DND-41 (cell line): ENCODE measurements around the gene FOXD2.

Experiments used
- EZH2 ChIP-seq: IDR thresholded peaks from 3 replicates; pipeline ENCODE4 v1.6.1; 2012; ENCODE audit warnings: borderline replicate concordance, low read depth, mild to moderate bottlenecking, moderate library complexity, low read length, inconsistent platforms; ENCODE audit not compliant: severe bottlenecking
- TF ChIP-seq, protein P1 (sequence below): IDR thresholded peaks from 2 replicates; pipeline ENCODE4 v1.5.1; 2012; ENCODE audit warnings: borderline replicate concordance, low read length, moderate library complexity, mild to moderate bottlenecking; ENCODE audit not compliant: poor library complexity, severe bottlenecking; ENCODE audit errors: extremely low read depth

DNA sequence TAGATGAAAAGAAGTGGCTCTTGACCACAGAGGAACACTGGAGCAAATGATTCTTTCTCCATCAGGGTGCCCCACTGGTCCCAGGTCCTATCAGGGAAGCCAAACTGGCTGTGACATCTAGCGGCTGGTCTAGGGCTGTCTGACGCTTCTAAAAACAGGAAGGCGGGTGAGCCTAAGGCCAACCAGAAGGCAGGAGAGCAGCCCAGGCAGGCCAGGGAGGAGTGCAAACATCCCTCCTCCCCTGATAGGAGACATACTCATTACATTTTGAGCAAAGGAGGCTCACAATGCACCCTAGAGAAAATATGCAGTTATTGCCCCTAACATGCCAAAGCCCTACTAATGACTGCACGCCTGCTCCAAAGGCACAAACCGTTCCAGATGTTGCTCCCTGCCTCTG, 32.1 kb upstream of the FOXD2 start:
- TF ChIP-seq, protein P1, sequence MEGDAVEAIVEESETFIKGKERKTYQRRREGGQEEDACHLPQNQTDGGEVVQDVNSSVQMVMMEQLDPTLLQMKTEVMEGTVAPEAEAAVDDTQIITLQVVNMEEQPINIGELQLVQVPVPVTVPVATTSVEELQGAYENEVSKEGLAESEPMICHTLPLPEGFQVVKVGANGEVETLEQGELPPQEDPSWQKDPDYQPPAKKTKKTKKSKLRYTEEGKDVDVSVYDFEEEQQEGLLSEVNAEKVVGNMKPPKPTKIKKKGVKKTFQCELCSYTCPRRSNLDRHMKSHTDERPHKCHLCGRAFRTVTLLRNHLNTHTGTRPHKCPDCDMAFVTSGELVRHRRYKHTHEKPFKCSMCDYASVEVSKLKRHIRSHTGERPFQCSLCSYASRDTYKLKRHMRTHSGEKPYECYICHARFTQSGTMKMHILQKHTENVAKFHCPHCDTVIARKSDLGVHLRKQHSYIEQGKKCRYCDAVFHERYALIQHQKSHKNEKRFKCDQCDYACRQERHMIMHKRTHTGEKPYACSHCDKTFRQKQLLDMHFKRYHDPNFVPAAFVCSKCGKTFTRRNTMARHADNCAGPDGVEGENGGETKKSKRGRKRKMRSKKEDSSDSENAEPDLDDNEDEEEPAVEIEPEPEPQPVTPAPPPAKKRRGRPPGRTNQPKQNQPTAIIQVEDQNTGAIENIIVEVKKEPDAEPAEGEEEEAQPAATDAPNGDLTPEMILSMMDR = no peak
- TF ChIP-seq EZH2 = no peak
